Lung (tissue), 12 donors: ENCODE data around the gene CDK14. TPM values are rescaled to one million over a fixed set of nuclear protein-coding genes. Genes with fewer than 3 reads are reported as not detected.
A peak's percentile ranks its signal among the peaks of the same experiment; 100 is the strongest.

Experiments used
- ATAC-seq: fragments of 200-7000 bp; cut with Tn5 transposase; one replicate; pipeline ENCODE4 v1.9.1; 2020; ENCODE audit warnings: moderate number of reproducible peaks; ENCODE audit not compliant: insufficient read depth, low FRiP score
- DNase-seq, 3 donors: peaks; one replicate each; pipeline ENCODE4 v3.0.0-alpha.2; 2013 to 2017
- H3K27ac ChIP-seq, 2 donors: one replicate each; pipeline ENCODE4 v1.5.1; 2013; ENCODE audit warnings: mild to moderate bottlenecking in 2 of 2, moderate library complexity in 2 of 2, control low read depth in 1 of 2, inconsistent platforms in 1 of 2, low read depth in 1 of 2, low read length in 1 of 2
- H3K27me3 ChIP-seq, 3 donors: one replicate each; pipeline ENCODE4 v1.5.1; 2013; ENCODE audit warnings: low read length in 2 of 3; ENCODE audit not compliant: control insufficient read depth in 3 of 3, insufficient read depth in 3 of 3
- H3K36me3 ChIP-seq, 4 donors: one replicate each; pipeline ENCODE4 v1.5.1; 2013; ENCODE audit warnings: low read length in 4 of 4, mild to moderate bottlenecking in 1 of 4, moderate library complexity in 1 of 4; ENCODE audit not compliant: control insufficient read depth in 4 of 4, insufficient read depth in 4 of 4
- H3K4me1 ChIP-seq, 5 donors: one replicate each; pipeline ENCODE4 v1.5.1; 2013; ENCODE audit warnings: low read length in 5 of 5, mild to moderate bottlenecking in 2 of 5, moderate library complexity in 1 of 5; ENCODE audit not compliant: control insufficient read depth in 5 of 5, insufficient read depth in 5 of 5
- H3K4me3 ChIP-seq: one replicate; pipeline ENCODE4 v1.5.1; 2013; ENCODE audit warnings: mild to moderate bottlenecking, control low read depth, moderate library complexity
- H3K9ac ChIP-seq, 2 donors: one replicate each; pipeline ENCODE4 v1.5.1; 2013; ENCODE audit warnings: low read length in 2 of 2, control low read depth in 1 of 2; ENCODE audit not compliant: insufficient read depth in 1 of 2
- H3K9me3 ChIP-seq, 4 donors: one replicate each; pipeline ENCODE4 v1.5.1; 2013; ENCODE audit warnings: low read length in 3 of 4, mild to moderate bottlenecking in 1 of 4, moderate library complexity in 1 of 4; ENCODE audit not compliant: control insufficient read depth in 4 of 4, insufficient read depth in 3 of 4
- WGBS, 2 donors: extraction: QIAGEN DNeasy Blood & Tissue Kit; methylation state at CpG; one replicate each; pipeline ENCODE4 v1.1.7; 2013; 5-methylcytosine and 5-hydroxymethylcytosine counted together
- polyA plus RNA-seq, 2 donors: library from polyadenylated mRNA; stranded (reverse); fragments of 200-250 nt; gene quantifications; one replicate each; pipeline ENCODE4 v1.2.1, GENCODE V29; 2013
- total RNA-seq, 2 donors: library from RNA; depleted of rRNA in 1 of 2; stranded (reverse); fragments of >200 nt in 1 of 2; gene quantifications; one replicate each; pipeline ENCODE4 v1.2.1, GENCODE V29; 2014 to 2021
- TF ChIP-seq, protein P1 (sequence below): IDR thresholded peaks from 2 replicates; pipeline ENCODE4 v1.5.1; 2012; ENCODE audit warnings: mild to moderate bottlenecking; ENCODE audit errors: control extremely low read depth, extremely low read depth
- donor health status: control.
- donor health status: control.
- donor health status: Bipolar disorder and iron deficiency.
- donor health status: healthy.
- donor health status: DM: yes; HTN: yes; CAD: no.

The CDK14 gene
- total and polyA plus RNA-seq, 4 donors: 4.3 to 117 (median 18.9) TPM

DNA sequence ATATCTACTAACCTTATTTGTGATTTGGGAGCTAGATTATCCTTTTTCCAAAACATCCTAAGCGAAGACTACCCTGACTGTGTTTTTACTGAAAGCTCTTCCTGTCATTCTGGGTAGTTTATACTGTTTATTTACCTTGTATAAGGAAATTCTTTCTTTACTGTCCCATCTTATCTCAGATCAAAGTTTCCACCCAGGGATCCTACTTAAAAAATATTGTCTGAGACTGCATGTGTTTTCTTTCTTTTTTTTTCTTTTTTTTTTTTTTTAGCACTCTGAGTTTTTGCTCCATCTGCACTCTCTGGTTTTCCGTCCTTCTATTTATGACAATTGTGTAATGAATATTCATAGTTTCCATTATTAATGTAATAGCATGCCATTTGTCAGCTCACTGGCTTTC, 26.5 kb downstream of the CDK14 start:
- Histone ChIP-seq H3K4me1 (peaks cover 10 to 52% (median 26%) of the 10 kb centered on the region in 5 donors), H3K9ac (no peak overlapping the region), H3K27me3 (no peaks in the 10 kb centered on the region), H3K9me3 (no peaks in the 10 kb centered on the region), H3K36me3 (no peaks in the 10 kb centered on the region), H3K4me3 (no peak overlapping the region), H3K27ac (no peak overlapping the region)
- DNase-seq: no peak
- no peak for ATAC-seq
- TF ChIP-seq, protein P1, sequence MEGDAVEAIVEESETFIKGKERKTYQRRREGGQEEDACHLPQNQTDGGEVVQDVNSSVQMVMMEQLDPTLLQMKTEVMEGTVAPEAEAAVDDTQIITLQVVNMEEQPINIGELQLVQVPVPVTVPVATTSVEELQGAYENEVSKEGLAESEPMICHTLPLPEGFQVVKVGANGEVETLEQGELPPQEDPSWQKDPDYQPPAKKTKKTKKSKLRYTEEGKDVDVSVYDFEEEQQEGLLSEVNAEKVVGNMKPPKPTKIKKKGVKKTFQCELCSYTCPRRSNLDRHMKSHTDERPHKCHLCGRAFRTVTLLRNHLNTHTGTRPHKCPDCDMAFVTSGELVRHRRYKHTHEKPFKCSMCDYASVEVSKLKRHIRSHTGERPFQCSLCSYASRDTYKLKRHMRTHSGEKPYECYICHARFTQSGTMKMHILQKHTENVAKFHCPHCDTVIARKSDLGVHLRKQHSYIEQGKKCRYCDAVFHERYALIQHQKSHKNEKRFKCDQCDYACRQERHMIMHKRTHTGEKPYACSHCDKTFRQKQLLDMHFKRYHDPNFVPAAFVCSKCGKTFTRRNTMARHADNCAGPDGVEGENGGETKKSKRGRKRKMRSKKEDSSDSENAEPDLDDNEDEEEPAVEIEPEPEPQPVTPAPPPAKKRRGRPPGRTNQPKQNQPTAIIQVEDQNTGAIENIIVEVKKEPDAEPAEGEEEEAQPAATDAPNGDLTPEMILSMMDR: no peak
- WGBS, 2 donors: 71 to 77% methylated on average over 2 of the region's 2 CpGs

DNA sequence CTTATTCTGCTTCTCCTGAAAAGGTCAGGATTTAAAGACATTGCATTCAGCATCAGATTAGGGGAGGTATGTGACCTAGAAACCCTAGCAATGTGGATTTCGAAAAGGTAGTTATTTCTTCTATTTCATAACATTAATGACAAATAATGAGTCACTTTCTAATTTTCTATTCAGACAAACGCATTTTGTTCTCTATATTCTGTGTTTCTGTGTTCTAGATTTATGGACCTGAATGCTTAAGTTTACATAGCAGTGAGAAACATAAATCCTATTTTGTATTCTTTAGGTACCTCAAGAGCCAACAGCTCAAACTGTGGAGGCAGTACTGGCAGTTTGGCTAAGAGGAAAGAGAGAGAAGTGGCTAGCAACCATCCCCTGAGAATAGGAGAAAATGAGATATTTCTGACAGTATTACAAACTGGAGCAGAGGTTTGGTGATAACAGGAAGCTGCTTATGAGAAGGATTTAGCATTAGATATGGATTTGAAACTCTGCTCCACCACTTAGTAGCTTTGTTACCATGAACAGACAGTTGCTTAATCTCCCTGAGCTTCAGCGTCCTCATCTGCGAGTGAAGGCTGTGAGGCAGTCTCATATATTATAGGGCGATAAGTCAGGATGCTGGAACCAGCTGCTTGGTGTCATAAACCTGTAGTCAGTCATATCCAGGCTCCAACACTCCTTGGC, 28.2 kb downstream of the CDK14 start:
- TF ChIP-seq, protein P1: no peak
- H3K9ac ChIP-seq: peak overlapping the region in 1 of 2 donors; percentile 52
- H3K27me3 ChIP-seq: no peaks in the 10 kb centered on the region
- ATAC-seq: no peak
- 62 to 71% methylated on average over 5 of the region's 5 CpGs for WGBS, 2 donors
- no peak overlapping the region for H3K4me3 ChIP-seq
- no peaks in the 10 kb centered on the region for H3K36me3 ChIP-seq
- no peaks in the 10 kb centered on the region for H3K9me3 ChIP-seq
- H3K27ac ChIP-seq: peak overlapping the region; percentile 37 to 58
- DNase-seq: peak in 2 of 3 donors; percentile 22 to 43
- H3K4me1 ChIP-seq: peaks cover 10 to 42% (median 19%) of the 10 kb centered on the region in 5 donors

DNA sequence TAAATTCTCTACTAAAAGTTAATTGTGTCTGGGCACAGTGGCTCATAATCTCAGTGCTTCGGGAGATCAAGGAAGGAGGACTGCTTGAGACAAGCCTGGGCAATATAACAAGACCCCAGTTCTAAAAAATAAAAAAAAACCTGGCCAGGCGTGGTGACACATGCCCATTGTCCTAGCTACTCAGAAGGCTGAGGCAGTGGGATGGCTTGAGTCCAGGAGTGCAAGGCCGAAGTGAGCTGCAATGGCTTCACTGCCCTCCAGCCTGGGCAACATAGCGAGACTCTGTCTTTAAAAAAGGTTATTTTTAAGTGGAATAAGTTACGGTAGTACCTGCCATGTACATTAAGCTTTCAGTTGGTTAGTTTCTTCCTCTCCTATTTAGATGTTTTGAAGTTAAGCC, 28.9 kb downstream of the CDK14 start:
- peak in 1 of 3 donors; percentile 37 for DNase-seq
- no peaks in the 10 kb centered on the region for H3K36me3 ChIP-seq
- H3K9me3 ChIP-seq: no peaks in the 10 kb centered on the region
- TF ChIP-seq, protein P1: no peak
- 81 to 92% methylated on average over 5 of the region's 5 CpGs for WGBS, 2 donors
- H3K4me3 ChIP-seq: no peak overlapping the region
- peaks cover 10 to 42% (median 19%) of the 10 kb centered on the region in 5 donors for H3K4me1 ChIP-seq
- ATAC-seq: no peak
- no peak overlapping the region for H3K9ac ChIP-seq
- H3K27ac ChIP-seq: peak overlapping the region; percentile 37 to 43
- no peaks in the 10 kb centered on the region for H3K27me3 ChIP-seq
